Nephron progenitor cell (in vitro differentiated cells): Measurements from ENCODE around the gene TSC2.

ENCODE experiments used
- DNase-seq: peaks from one replicate; pipeline ENCODE4 v3.0.0; 2021
- H3K27ac Mint-ChIP-seq: 2 replicates; pipeline ENCODE4 v1.8.0; 2021; ENCODE audit warnings: mild to moderate bottlenecking, moderate library complexity, mixed read lengths
- H3K27me3 Mint-ChIP-seq: 2 replicates; pipeline ENCODE4 v1.8.0; 2021; ENCODE audit warnings: mild to moderate bottlenecking, low read depth, mixed read lengths; ENCODE audit not compliant: poor library complexity
- H3K36me3 Mint-ChIP-seq: 2 replicates; pipeline ENCODE4 v1.8.0; 2021; ENCODE audit warnings: low read depth, mixed read lengths
- H3K4me1 Mint-ChIP-seq: 2 replicates; pipeline ENCODE4 v1.8.0; 2021; ENCODE audit warnings: mixed read lengths
- H3K4me3 Mint-ChIP-seq: 2 replicates; pipeline ENCODE4 v1.8.0; 2021; ENCODE audit warnings: mild to moderate bottlenecking, moderate library complexity, mixed read lengths
- H3K9me3 Mint-ChIP-seq: 2 replicates; pipeline ENCODE4 v1.8.0; 2021; ENCODE audit warnings: mild to moderate bottlenecking, moderate library complexity, mixed read lengths
- CTCF ChIP-seq: fragments of 200-600 bp; sonication (generic); IDR thresholded peaks from 2 replicates; pipeline ENCODE4 v1.5.0; 2021; ENCODE audit warnings: antibody characterized with exemption

Gene TSC2

GRCh38 chr16:2005646-2006045 is 42.1 kb upstream of the TSC2 start:
- Mint-ChIP-seq H3K27me3 (no peaks in the 10 kb centered on the region), H3K9me3 (no peaks in the 10 kb centered on the region), H3K36me3 (peaks cover 10% of the 10 kb centered on the region), H3K27ac (no peak overlapping the region), H3K4me3 (no peak overlapping the region), H3K4me1 (peaks cover 53% of the 10 kb centered on the region)
- no peak for TF ChIP-seq CTCF
- DNase-seq, result no peak

- Mint-ChIP-seq H3K4me1 (peaks cover 53% of the 10 kb centered on the region), H3K9me3 (no peaks in the 10 kb centered on the region), H3K36me3 (peaks cover 5% of the 10 kb centered on the region), H3K27me3 (no peaks in the 10 kb centered on the region), H3K4me3 (peak overlapping the region; percentile 50), H3K27ac (peak overlapping the region; percentile 66)
- no peak for TF ChIP-seq CTCF
- no peak for DNase-seq
These were observed 41.5 kb upstream of the TSC2 start for GRCh38 chr16:2006317-2006716.

GRCh38 chr16:2007081-2007836 is 40.5 kb upstream of the TSC2 start:
- H3K4me1 Mint-ChIP-seq, result peaks cover 53% of the 10 kb centered on the region
- H3K36me3 Mint-ChIP-seq, result peaks cover 3% of the 10 kb centered on the region
- H3K27me3 Mint-ChIP-seq, result no peaks in the 10 kb centered on the region
- TF ChIP-seq CTCF, result no peak
- H3K4me3 Mint-ChIP-seq, result peak overlapping the region; percentile 83
- no peaks in the 10 kb centered on the region for H3K9me3 Mint-ChIP-seq
- no peak overlapping the region for H3K27ac Mint-ChIP-seq
- no peak for DNase-seq

GRCh38 chr16:2008009-2008526 is 39.7 kb upstream of the TSC2 start:
- Mint-ChIP-seq H3K27me3 (no peaks in the 10 kb centered on the region), H3K4me3 (peak overlapping the region; percentile 83), H3K27ac (no peak overlapping the region), H3K4me1 (peaks cover 53% of the 10 kb centered on the region), H3K9me3 (no peaks in the 10 kb centered on the region), H3K36me3 (no peaks in the 10 kb centered on the region)
- no peak for DNase-seq
- no peak for TF ChIP-seq CTCF

- Mint-ChIP-seq H3K4me1 (peaks cover 53% of the 10 kb centered on the region), H3K9me3 (no peaks in the 10 kb centered on the region), H3K36me3 (no peaks in the 10 kb centered on the region), H3K27ac (no peak overlapping the region), H3K4me3 (peak overlapping the region; percentile 83), H3K27me3 (no peaks in the 10 kb centered on the region)
- no peak for DNase-seq
- no peak for TF ChIP-seq CTCF
These were observed 39.1 kb upstream of the TSC2 start for GRCh38 chr16:2008631-2009163.
